HG03066 (cell line): ENCODE measurements around the gene ATP5IF1.
A peak's percentile ranks its signal among the peaks of the same experiment; 100 is the strongest.

ENCODE experiments used
- ATAC-seq: cut with Tn5 transposase; IDR thresholded peaks from one replicate; pipeline ENCODE4 v1.9.1; 2021; ENCODE audit warnings: low read depth; ENCODE audit not compliant: unreplicated experiment

ATP5IF1 gene

DNA sequence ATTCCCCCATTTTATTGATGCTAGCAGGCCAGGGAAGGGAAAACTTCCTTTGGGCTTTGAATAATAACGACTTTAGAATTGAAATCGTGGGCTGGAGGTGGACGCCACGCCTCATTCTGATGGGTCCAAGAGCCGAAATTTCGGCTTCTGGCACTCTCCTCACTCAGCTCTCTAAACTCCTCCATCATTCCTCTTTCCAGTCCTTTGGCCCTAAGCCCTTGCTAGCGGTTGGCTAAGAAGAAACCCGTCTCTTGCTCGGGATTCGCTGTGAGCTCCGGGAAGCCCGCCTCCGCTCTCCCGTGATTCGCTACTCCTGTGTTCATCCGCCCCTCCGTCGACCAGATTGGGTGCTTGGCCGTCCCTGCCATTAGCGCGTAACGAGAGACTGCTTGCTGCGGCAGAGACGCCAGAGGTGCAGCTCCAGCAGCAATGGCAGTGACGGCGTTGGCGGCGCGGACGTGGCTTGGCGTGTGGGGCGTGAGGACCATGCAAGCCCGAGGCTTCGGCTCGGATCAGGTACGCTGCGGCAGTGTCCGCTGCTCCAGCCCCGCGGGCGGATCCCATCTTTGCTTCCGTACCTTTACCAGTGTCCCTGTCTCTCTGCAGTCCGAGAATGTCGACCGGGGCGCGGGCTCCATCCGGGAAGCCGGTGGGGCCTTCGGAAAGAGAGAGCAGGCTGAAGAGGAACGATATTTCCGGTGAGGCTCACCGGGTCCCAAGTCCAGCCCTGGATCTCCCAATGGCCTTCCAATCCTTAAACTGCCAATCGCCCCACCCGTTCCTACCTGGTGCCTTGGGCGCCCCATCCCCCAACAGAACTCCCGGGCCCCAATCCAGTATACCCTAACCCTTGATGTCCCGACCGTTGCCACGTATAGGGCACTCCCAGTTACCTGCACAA lies at the start of gene ATP5IF1:
Gene ATP5IF1 (plus strand): TSS at position 370 of the 901 bp plus-strand sequence. CDS start 60 bp downstream, at position 430.
- peak; percentile 89 for ATAC-seq

DNA sequence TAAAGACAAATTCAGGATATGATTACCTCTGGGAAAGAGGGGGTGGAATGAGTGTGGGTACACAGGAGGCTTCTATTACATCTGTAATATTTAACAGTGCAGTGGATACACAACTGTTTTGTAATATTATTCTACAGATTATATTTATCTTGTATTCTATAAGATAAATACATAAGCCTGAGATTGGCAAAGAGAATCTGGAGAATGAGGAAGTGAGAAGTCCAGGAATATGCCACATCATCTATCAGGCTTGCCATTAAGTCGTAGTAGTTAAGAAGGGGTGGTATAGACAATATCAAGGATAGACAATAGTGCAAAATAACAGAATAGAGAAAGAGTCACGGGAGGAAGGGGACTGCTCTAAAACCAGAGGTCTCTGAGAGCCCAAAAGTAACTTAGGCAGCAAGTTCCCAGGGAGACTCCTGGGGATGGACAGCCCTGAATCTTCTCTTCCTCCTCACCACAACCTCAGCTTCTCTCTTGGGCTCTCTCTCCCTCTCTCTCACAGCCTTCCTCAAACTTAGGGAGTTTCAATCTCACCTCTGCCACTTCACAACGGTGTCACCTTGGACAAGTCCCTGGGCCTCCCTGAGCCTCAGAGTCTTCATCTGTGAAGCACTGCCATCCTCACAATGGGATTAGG lies 45.5 kb upstream of the ATP5IF1 start:
- no peak for ATAC-seq

DNA sequence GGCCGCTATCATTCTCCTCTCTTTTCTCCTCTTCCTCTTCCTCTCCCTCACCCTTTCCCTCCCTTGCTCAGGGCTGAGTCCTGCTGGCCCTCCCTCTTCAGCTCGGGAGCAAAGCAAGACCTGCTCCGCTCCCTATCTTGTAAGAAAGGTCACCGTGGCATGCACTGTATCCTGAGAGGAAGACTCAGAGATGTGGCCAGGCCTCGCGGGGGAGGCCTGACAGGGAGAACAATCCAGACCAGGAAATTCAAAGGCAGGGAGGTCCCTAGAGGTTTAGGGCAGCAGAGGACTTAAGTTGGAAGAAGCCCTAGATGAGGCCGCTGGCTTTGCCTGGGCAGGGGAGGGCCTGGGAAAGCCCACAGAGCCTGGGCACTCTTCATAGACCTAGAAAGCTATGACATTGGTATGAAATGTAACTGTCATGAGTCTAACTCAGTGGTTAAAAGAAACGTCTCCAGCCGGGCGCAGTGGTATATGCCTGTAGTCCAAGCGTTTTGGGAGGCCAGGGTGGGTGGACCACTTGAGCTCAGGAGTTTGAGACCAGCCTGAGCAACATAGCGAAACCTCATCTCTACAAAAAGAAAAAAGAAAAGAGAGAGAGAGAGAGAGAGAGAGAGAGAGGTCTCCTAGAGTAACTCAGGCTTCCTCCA lies 44.8 kb upstream of the ATP5IF1 start:
- no peak for ATAC-seq

DNA sequence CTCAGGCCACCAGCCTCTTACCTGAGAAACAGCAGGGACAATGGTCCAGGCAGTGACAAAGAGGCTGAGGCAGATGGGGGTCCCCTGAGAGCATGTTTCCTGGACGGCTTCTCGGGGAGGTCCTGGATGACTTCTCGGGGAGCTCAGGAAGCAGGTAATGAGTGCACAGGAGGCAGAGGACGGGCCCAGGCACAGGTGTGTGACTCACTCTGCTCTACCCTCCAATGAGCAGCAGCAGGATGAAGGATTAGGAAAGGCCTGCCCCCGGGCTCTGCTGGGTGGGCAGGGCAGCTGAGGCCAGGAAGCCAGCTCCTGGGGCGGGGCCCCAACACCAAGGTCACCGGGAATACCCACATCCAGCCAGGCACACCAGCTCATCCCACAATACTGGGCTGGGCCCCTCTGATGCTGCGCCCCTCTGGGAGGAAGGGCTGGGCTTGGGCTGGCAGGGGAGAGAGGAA lies 42.2 kb upstream of the ATP5IF1 start:
- no peak for ATAC-seq

GRCh38 chr1:28194326-28195035 lies 41.4 kb upstream of the ATP5IF1 start:
- ATAC-seq, result no peak

DNA sequence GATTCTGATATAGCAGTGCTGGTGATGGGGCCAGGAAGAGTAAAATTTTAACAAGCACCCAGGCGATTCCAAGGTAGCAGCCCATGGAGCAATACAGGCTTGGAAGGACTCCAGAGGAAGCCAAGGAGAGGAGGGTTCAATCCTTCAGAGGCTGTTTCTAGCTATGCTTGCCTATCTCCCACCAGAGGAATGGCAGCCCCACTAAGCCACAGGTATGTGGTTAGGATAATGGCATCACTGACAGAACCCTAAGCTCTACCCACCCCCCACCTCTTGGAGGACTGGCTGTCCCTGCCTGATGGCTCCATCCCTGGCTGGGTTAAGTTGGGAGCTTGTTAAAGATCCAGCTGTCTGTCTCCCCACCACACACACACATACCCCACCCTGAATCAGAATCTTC lies 40.1 kb upstream of the ATP5IF1 start:
- no peak for ATAC-seq

DNA sequence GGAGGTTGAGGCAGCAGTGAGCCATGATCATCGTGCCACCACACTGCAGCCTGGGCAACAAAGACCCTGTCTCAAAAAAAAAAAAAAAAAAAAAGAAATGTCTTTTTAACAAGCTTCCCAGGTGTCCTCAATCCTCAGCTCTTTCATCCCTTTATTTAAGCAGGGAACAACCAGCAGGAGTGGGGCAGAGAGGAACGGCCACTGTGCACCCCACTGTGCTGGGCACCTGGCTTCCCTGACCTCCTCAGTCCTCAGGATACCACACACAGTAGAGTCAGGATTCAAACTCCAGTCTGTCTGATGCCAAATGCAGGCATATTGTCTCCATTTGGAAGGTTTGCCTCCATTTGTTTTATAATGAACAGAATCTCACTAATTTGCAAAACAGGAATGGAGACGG lies 39.6 kb upstream of the ATP5IF1 start:
- no peak for ATAC-seq

- no peak for ATAC-seq
Measured at GRCh38 chr1:28197682-28198415, 38.1 kb upstream of the ATP5IF1 start.

- peak; percentile 86 for ATAC-seq
Measured at GRCh38 chr1:28199328-28200233, 36.3 kb upstream of the ATP5IF1 start.

GRCh38 chr1:28200234-28200873 lies 35.6 kb upstream of the ATP5IF1 start:
- no peak for ATAC-seq

DNA sequence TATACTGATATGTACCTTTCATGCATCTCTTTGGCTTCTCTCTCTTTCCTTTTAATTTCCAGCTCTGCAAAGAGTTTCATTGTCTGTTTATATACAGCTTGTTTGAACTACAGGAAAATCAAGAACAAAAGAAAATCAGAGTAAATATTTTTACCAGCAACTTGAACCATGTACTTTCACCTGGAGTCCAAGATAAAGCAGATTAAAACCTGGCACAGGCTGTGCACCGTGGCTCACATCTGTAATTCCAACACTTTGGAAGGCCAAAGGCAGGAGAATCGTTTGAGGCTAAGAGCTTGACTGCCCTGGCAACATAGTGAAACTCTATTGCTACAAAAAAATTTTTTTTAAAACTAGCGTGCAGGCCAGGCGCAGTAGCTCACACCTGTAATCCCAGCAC lies 30.7 kb upstream of the ATP5IF1 start:
- ATAC-seq, result no peak

GRCh38 chr1:28208818-28209441 lies 27.0 kb upstream of the ATP5IF1 start:
- no peak for ATAC-seq

DNA sequence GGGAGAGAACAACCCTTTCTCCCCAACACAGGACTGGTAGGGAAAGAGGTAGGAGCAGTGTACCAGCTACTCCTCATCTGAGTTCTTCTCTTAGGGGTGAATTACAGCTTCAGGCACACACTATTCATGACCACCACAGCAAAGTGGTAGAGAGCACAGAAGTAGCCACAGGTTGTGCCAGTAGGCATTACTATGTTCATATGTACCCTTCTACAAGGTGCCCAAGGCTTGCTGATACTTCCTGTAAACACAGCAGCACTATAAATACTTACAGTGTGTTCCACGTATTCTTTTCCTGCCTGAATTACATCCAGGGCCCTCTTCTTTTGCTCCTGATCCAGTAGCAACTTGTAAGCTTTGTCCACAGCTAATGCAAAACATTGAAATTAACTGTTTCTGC lies 26.2 kb upstream of the ATP5IF1 start:
- no peak for ATAC-seq

- no peak for ATAC-seq
Measured at GRCh38 chr1:28213315-28213714, 22.6 kb upstream of the ATP5IF1 start.

DNA sequence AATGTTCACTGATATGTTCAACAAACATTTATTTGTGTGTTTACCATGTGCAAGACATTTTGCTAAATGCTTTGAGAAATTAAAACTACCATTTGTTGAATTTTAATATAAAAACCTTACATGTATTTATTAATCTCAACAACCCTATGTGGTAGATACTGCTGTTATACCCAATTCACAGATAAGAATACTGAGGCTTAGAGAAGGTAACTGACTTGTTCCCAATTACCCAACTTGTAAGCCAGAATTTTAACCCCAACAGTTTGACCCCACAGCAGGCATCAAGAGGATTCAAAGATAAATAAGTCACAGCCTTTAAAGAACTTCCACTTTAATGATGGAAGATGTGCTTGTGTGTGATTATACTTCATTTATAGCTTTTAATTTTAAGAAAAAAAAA lies 6.8 kb upstream of the ATP5IF1 start:
- ATAC-seq, result no peak

DNA sequence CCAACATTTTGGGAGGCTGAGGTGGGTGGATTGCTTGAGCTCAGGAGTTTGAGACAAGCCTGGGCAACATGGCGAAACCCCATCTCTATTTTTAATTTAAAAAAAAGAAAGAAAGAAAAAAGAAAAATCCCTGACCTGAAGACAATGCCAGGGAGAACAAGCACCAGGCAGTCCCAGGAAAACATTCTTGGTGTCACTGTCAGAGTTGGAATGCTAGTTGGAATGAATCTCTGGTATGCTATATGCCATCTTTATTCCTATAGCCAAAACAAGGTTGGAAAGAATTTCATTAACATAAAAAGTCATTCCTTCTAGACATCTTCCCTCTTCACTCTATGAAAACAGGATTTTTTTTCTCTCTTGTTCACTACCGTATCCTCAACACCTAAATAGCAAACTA lies 5.9 kb upstream of the ATP5IF1 start:
- no peak for ATAC-seq

DNA sequence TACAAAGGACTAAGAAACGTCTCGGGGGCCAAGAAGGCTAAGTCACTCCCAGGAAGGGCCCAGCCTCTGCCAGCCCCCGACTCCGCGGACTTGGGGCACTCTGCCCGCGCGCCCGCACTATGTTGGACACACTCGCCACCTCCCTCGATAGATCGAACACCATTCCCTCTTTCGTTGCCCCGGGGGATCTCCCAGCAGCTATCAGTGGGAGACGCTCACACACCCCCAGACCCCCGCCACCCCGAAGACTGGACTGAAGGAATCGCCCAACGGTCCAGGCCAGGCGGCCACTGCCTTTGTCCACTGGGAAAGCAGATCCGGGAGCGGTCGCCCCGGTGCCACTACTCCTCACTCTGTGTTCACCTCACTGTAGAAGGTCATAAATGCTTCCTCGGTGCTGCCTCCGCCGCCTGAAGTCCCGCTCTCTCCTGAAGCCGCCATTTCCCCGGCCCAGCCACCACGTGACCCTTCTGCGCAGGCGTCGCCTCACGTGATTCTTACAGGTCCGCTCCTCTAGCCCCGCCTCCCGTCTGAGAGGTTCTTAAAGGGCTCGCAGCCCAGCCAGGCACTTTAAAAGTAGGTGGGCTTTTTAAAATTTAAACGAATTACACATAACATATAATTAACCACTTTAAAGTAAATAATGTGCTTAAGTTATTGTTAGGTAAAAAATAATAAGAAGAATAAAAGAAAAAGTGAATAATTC lies 3.2 kb upstream of the ATP5IF1 start, which contains the start of gene DNAJC8:
Gene DNAJC8 (minus strand): TSS at position 472 of the 706 bp plus-strand sequence. CDS start 31 bp downstream, at position 441.
- ATAC-seq, result peak; percentile 49
